ENCODE measurements around the gene ACSL1. TPM values are rescaled to one million over a fixed set of nuclear protein-coding genes. Genes with fewer than 3 reads are reported as not detected.

Gene ACSL1
- total RNA-seq, 4 donors from 2014 or later = 27.3 to 98.4 (median 70.1) TPM

DNA sequence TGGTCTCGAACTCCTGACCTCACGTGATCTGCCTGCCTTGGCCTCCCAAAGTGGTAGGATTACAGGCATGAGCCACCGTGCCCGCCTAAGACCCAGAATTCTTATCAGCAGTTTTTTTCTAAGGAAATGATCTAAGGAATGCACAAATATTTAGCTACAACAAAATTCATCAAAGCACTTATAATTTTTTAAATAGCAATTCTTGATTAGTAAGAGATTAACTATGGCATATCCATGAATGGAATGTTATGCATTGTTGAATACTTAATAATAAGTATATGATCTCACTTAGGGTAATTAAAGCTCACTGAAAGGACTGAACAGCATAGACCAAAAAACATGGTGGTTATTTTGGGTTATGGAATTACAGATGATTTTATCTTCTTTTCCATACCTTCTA is 110.2 kb downstream of the ACSL1 start:
- no peaks in the 10 kb centered on the region for H3K27me3 ChIP-seq
- no peaks in the 10 kb centered on the region for H3K36me3 ChIP-seq
- H3K9me3 ChIP-seq = no peaks in the 10 kb centered on the region
- intact Hi-C loops (cut with DNase I; ENCODE audit: low total_unique reads) = no loop called here
- H3K4me1 ChIP-seq = no peaks in the 10 kb centered on the region
- no peak for TF ChIP-seq POLR2A (IDR thresholded peaks at IDR 0.05)
- TF ChIP-seq, protein P1, sequence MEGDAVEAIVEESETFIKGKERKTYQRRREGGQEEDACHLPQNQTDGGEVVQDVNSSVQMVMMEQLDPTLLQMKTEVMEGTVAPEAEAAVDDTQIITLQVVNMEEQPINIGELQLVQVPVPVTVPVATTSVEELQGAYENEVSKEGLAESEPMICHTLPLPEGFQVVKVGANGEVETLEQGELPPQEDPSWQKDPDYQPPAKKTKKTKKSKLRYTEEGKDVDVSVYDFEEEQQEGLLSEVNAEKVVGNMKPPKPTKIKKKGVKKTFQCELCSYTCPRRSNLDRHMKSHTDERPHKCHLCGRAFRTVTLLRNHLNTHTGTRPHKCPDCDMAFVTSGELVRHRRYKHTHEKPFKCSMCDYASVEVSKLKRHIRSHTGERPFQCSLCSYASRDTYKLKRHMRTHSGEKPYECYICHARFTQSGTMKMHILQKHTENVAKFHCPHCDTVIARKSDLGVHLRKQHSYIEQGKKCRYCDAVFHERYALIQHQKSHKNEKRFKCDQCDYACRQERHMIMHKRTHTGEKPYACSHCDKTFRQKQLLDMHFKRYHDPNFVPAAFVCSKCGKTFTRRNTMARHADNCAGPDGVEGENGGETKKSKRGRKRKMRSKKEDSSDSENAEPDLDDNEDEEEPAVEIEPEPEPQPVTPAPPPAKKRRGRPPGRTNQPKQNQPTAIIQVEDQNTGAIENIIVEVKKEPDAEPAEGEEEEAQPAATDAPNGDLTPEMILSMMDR (IDR thresholded peaks at IDR 0.05) = no peak
- H3K4me3 ChIP-seq = no peak overlapping the region
- DNase-seq = no peak
- no peak overlapping the region for H3K27ac ChIP-seq

GRCh38 chr4:184713887-184714286 is 111.9 kb downstream of the ACSL1 start:
- Histone ChIP-seq H3K36me3 (no peaks in the 10 kb centered on the region), H3K9me3 (no peaks in the 10 kb centered on the region), H3K27ac (no peak overlapping the region), H3K4me3 (no peak overlapping the region), H3K27me3 (no peaks in the 10 kb centered on the region), H3K4me1 (no peaks in the 10 kb centered on the region)
- intact Hi-C loops (cut with DNase I; ENCODE audit: low total_unique reads) = no loop called here
- no peak for TF ChIP-seq POLR2A (IDR thresholded peaks at IDR 0.05)
- TF ChIP-seq, protein P1 (IDR thresholded peaks at IDR 0.05) = no peak
- no peak for DNase-seq

GRCh38 chr4:184712322-184712721 is 113.4 kb downstream of the ACSL1 start:
- H3K27ac ChIP-seq = no peak overlapping the region
- H3K4me1 ChIP-seq = no peaks in the 10 kb centered on the region
- H3K4me3 ChIP-seq = no peak overlapping the region
- no peaks in the 10 kb centered on the region for H3K36me3 ChIP-seq
- H3K27me3 ChIP-seq = no peaks in the 10 kb centered on the region
- TF ChIP-seq, protein P1 (IDR thresholded peaks at IDR 0.05) = no peak
- TF ChIP-seq POLR2A (IDR thresholded peaks at IDR 0.05) = no peak
- DNase-seq = no peak
- no peaks in the 10 kb centered on the region for H3K9me3 ChIP-seq
- intact Hi-C loops (cut with DNase I; ENCODE audit: low total_unique reads) = no loop called here

DNA sequence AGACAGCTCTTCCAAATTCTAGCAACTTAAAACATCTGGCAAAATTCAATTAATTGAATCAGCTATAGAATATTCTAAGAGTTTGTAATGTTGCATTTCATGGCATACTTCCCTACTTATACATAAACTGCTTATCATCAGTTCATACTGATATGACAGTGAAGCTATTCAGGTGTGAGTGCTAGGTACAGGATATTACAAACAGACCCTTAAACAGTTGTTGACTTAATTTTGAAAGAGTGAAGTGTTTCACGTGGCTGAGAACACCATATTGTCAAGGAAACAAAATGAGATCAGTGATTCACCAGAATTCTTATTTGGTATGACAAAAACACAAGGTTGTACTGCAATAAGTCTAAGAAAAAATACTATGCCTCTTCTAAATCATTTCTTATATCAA is 119.3 kb downstream of the ACSL1 start:
- no peak overlapping the region for H3K4me3 ChIP-seq
- H3K27me3 ChIP-seq = no peaks in the 10 kb centered on the region
- no peaks in the 10 kb centered on the region for H3K4me1 ChIP-seq
- no peaks in the 10 kb centered on the region for H3K36me3 ChIP-seq
- no peak overlapping the region for H3K27ac ChIP-seq
- intact Hi-C loops (cut with DNase I; ENCODE audit: low total_unique reads) = no loop called here
- H3K9me3 ChIP-seq = no peaks in the 10 kb centered on the region
- DNase-seq = no peak
- TF ChIP-seq POLR2A (IDR thresholded peaks at IDR 0.05) = no peak
- TF ChIP-seq, protein P1 (IDR thresholded peaks at IDR 0.05) = no peak

DNA sequence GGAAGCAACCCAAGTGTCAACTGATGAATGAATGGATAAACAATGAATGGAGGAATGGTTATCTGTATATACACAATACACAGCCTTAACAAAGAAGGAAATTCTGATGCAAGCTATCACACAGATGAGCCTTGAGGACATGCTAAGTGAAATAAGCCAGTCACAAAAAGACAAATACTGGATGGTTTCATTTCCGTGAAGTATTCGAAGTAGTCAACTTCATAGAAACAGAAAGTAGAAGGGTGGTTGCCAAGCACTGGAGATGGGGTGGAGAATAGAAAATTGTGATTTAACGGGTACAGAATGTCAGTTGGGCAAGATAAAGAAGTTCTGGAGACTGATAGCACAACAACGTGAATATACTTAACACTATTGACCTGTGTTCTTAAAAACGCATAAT is 120.1 kb downstream of the ACSL1 start:
- Histone ChIP-seq H3K4me1 (no peaks in the 10 kb centered on the region), H3K36me3 (no peaks in the 10 kb centered on the region), H3K27me3 (no peaks in the 10 kb centered on the region), H3K9me3 (no peaks in the 10 kb centered on the region), H3K27ac (no peak overlapping the region), H3K4me3 (no peak overlapping the region)
- no peak for DNase-seq
- TF ChIP-seq, protein P1 (IDR thresholded peaks at IDR 0.05) = no peak
- no peak for TF ChIP-seq POLR2A (IDR thresholded peaks at IDR 0.05)
- intact Hi-C loops (cut with DNase I; ENCODE audit: low total_unique reads) = no loop called here

Small RNA genes lying within 50 kb of the gene (microRNA-seq; reads per million reads assigned to microRNA genes)
- gene MIR3945 (ENCODE audit: borderline microRNAs expressed, borderline replicate concordance) = not detected

Small RNA genes lying within 50 kb of the gene (small RNA-seq; reads per million reads assigned to genes)
- gene MIR3945 = not detected

Other genes starting within 250 kb of the ACSL1 start
- 10 to 100 TPM; 10.6 to 47.0 (median 17.6) TPM for gene CASP3, start 176.5 kb downstream of the ACSL1 start, total RNA-seq
- gene PRIMPOL, start 176.2 kb downstream of the ACSL1 start, total RNA-seq = 10 to 100 TPM; 25.1 to 43.5 (median 34.1) TPM
- 10 to 100 TPM in 1 of 4 donors, 1 to 10 TPM in 1, not detected in 2; 1.9 to 30.5 TPM for gene CENPU, start 91.9 kb downstream of the ACSL1 start, total RNA-seq
- not detected for gene HELT, start 192.5 kb upstream of the ACSL1 start, total RNA-seq

All from uterus (tissue), 4 donors.